Hepatocyte (in vitro differentiated cells): ENCODE results near the gene SRGAP2. TPM values are rescaled to one million over a fixed set of nuclear protein-coding genes. Genes with fewer than 3 reads are reported as not detected.
A peak's percentile ranks its signal among the peaks of the same experiment; 100 is the strongest.
"Not testable (repeated sequence)": the region's sequence is repeated elsewhere in the genome, so short reads cannot be mapped to it uniquely, and the experiment has no call there.

Source experiments
- DNase-seq: peaks from one replicate; pipeline ENCODE4 v3.0.0-alpha.2; 2016; ENCODE audit warnings: low spot score
- H2AFZ ChIP-seq: fragments of 200-600 bp; sonication (generic); 2 replicates; pipeline ENCODE4 v1.6.0; 2016; ENCODE audit warnings: antibody characterized with exemption, mild to moderate bottlenecking
- H3K27ac ChIP-seq: fragments of 200-600 bp; sonication (generic); 2 replicates; pipeline ENCODE4 v1.5.1; 2016; ENCODE audit warnings: mild to moderate bottlenecking
- H3K27me3 ChIP-seq: fragments of 200-600 bp; sonication (generic); 2 replicates; pipeline ENCODE4 v1.6.1; 2016
- H3K36me3 ChIP-seq: fragments of 200-600 bp; sonication (generic); replicated peaks from 2 replicates; pipeline ENCODE4 v1.5.1; 2016; ENCODE audit warnings: low read depth; ENCODE audit not compliant: insufficient read depth
- H3K4me1 ChIP-seq: fragments of 200-600 bp; sonication (generic); 2 replicates; pipeline ENCODE4 v1.5.1; 2016; ENCODE audit warnings: mild to moderate bottlenecking, moderate library complexity; ENCODE audit not compliant: insufficient read depth
- H3K4me2 ChIP-seq: fragments of 200-600 bp; sonication (generic); 2 replicates; pipeline ENCODE4 v1.6.0; 2016
- H3K4me3 ChIP-seq: fragments of 200-600 bp; sonication (generic); 2 replicates; pipeline ENCODE4 v1.5.1; 2016; ENCODE audit warnings: mild to moderate bottlenecking
- H3K79me2 ChIP-seq: fragments of 200-600 bp; sonication (generic); 2 replicates; pipeline ENCODE4 v1.6.0; 2017; ENCODE audit warnings: mild to moderate bottlenecking
- H3K9me2 ChIP-seq: fragments of 200-600 bp; sonication (generic); replicated peaks from 2 replicates; pipeline ENCODE4 v1.6.0; 2017; ENCODE audit warnings: mild to moderate bottlenecking; ENCODE audit not compliant: insufficient read depth
- H3K9me3 ChIP-seq: fragments of 200-600 bp; sonication (generic); 2 replicates; pipeline ENCODE4 v1.5.1; 2016; ENCODE audit warnings: low read depth, mild to moderate bottlenecking
- H4K20me1 ChIP-seq: fragments of 200-600 bp; sonication (generic); 2 replicates; pipeline ENCODE4 v1.6.0; 2016; ENCODE audit warnings: mild to moderate bottlenecking; ENCODE audit not compliant: insufficient read depth, poor library complexity, severe bottlenecking
- WGBS: methylation state at CpG from one replicate; pipeline ENCODE4 v1.1.6; 2016; ENCODE audit warnings: low lambda C conversion rate; ENCODE audit errors: missing lambda C conversion rate; 5-methylcytosine and 5-hydroxymethylcytosine counted together
- polyA plus RNA-seq: library from polyadenylated mRNA; unstranded; fragments of >200 nt; fragmentation: Nextera tagmentation; extraction: Ambion mirVana; gene quantifications from 2 replicates; pipeline ENCODE4 v1.2.1, GENCODE V29; 2016
- total RNA-seq: library from RNA; depleted of rRNA; stranded (reverse); fragments of >200 nt; gene quantifications from 2 replicates; pipeline ENCODE4 v1.2.3, GENCODE V29; 2014

Gene SRGAP2
- total and polyA plus RNA-seq, 2 experiments from 2014 or later, result 16.3 to 23.7 TPM

DNA sequence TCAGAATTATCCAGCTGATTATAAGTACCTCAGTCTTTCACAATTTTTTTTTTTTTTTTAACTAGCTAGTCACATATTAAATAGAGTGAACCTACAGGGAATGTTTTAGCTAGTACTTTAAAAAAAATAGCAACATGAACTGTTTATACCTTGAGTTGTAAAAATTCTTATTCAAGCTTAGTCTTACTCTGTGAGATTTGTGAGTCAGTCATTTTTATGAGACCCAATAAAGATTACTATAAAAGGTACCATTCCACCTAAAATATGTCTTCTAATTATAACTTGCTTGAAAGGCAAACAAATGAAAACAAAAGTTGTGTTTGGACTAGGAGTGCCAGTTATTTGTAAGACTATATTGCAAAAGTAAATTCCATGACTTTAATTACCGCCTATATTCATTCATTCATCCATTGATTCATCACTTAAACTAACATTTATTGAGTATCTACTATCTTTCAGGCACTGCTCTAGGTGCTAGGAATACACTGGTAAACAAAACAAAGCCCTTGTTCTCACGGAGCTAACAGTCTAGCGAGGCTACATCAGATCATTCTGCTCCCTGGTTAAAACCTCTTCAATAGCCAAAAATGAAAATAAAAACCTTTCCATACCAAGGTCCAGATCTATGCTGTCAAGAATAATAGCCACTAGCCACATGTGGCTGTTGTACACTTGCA lies 6.5 kb upstream of the SRGAP2 start:
- not testable (repeated sequence) for H3K79me2 ChIP-seq, H4K20me1 ChIP-seq
- WGBS, result 66% methylated on average over 3 of the region's 3 CpGs

GRCh38 chr1:206202789-206203363 lies 465 bp upstream of the SRGAP2 start, which contains the start of gene FAM72A:
Gene FAM72A, minus strand, starts transcription at chr1:206202839. Its CDS starts 814 bp downstream, at chr1:206202025.
- Histone ChIP-seq H3K4me2 (peak within 1 kb of the TSS; percentile 67), H3K27ac (peak within 1 kb of the TSS; percentile 80)
- WGBS, result 2% methylated on average over 21 of the region's 36 CpGs
- not testable (repeated sequence) for H2AFZ ChIP-seq, H3K4me3 ChIP-seq, H3K27me3 ChIP-seq, H3K9me3 ChIP-seq, H3K36me3 ChIP-seq, H3K79me2 ChIP-seq, H3K9me2 ChIP-seq, H4K20me1 ChIP-seq, H3K4me1 ChIP-seq
- DNase-seq, result peak; percentile 97

More for the DNA sequence above, 6.5 kb upstream of the SRGAP2 start:
- H3K9me3 ChIP-seq, H3K27me3 ChIP-seq, H3K4me2 ChIP-seq, H3K9me2 ChIP-seq, H3K4me1 ChIP-seq, DNase-seq, H3K36me3 ChIP-seq, H3K27ac ChIP-seq, H3K4me3 ChIP-seq, H2AFZ ChIP-seq: not testable (repeated sequence)

DNA sequence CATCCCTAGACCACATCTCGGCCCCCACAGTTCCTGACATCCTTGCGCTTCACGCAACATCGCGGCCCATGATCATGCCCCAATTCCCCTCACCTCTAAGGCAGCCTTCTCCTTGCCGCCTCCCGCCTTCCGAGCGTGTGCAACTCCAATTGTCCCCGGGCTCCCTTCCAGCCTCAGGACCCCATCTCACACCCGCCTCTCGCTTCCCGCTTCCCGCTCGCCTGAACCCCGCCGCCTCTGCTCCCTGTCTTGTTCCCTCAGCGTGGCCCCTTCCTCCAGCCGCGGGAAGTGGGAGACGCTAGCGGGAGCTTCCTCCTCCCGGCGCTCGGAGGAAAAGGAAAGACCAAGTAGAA lies 794 bp downstream of the SRGAP2 start:
- H3K27me3 ChIP-seq, DNase-seq, H4K20me1 ChIP-seq, H2AFZ ChIP-seq, H3K4me1 ChIP-seq, H3K27ac ChIP-seq, H3K36me3 ChIP-seq, H3K9me2 ChIP-seq, H3K79me2 ChIP-seq, H3K9me3 ChIP-seq, H3K4me3 ChIP-seq: not testable (repeated sequence)
- peak overlapping the region; percentile 69 for H3K4me2 ChIP-seq
- WGBS, result no CpG with 5 or more reads among the region's 25 CpGs

- not testable (repeated sequence) for H4K20me1 ChIP-seq, H3K9me2 ChIP-seq, H3K27ac ChIP-seq, H3K27me3 ChIP-seq, H3K36me3 ChIP-seq, H2AFZ ChIP-seq, H3K9me3 ChIP-seq, H3K4me3 ChIP-seq, H3K79me2 ChIP-seq, H3K4me1 ChIP-seq
- peak overlapping the region; percentile 81 for H3K4me2 ChIP-seq
- peak; percentile 6 for DNase-seq
- WGBS, result 7% methylated on average over 3 of the region's 25 CpGs
Observed at GRCh38 chr1:206204871-206205270, 1.5 kb downstream of the SRGAP2 start.

- not testable (repeated sequence) for H3K36me3 ChIP-seq, H3K9me2 ChIP-seq, H4K20me1 ChIP-seq, H3K27ac ChIP-seq, DNase-seq, H3K27me3 ChIP-seq, H3K4me1 ChIP-seq, H2AFZ ChIP-seq, H3K4me3 ChIP-seq, H3K9me3 ChIP-seq, H3K79me2 ChIP-seq
- peak overlapping the region; percentile 68 for H3K4me2 ChIP-seq
- WGBS, result 7% methylated on average over 3 of the region's 31 CpGs
Observed at GRCh38 chr1:206205569-206205968, 2.2 kb downstream of the SRGAP2 start.

- H3K4me1 ChIP-seq, DNase-seq, H3K27ac ChIP-seq, H3K9me2 ChIP-seq, H3K36me3 ChIP-seq, H4K20me1 ChIP-seq, H3K79me2 ChIP-seq, H3K4me3 ChIP-seq, H3K9me3 ChIP-seq, H2AFZ ChIP-seq, H3K27me3 ChIP-seq, H3K4me2 ChIP-seq: not testable (repeated sequence)
- no CpG with 5 or more reads among the region's 1 CpG for WGBS
Observed at GRCh38 chr1:206210802-206211201, 7.5 kb downstream of the SRGAP2 start.

DNA sequence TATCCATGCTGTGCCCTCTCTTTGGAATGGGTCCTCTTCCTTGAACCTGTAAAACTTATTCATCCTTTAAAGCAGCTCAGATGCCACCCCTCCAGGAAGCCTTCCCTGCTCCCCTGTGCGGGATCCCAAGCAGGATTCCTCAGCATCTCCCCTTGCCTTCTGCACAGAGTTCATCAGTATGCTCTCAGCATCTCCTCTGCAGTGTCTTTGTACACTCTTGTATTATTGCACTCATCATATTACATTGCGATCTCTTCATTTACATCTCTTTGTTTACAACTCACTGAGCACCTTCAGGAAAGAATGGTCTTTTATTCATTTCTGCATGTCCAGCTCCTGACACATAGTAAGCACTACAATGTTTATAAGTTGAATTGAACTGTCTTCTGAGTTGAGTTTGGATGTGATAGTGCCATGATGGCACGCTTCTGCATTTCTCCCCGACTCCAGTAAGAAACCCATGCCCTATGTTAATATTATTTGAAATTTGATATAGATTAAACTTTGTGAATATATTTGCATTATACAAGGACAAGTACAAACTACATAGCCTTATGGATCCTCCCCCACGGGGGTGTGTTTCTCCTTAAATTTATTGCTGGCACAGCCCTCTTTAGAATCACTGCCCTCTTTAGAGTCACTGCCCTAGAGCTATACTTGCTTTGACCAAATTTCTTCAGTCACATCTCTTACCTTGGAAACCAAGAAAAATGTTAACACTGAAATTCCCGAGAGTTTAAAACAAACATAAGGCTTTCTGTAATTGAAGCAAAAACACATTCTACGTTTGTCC lies 12.5 kb downstream of the SRGAP2 start:
- H3K9me3 ChIP-seq, H3K4me2 ChIP-seq, H4K20me1 ChIP-seq, DNase-seq, H2AFZ ChIP-seq, H3K27me3 ChIP-seq, H3K79me2 ChIP-seq, H3K4me1 ChIP-seq, H3K4me3 ChIP-seq, H3K27ac ChIP-seq, H3K36me3 ChIP-seq, H3K9me2 ChIP-seq: not testable (repeated sequence)
- WGBS, result 75% methylated on average over 4 of the region's 7 CpGs

DNA sequence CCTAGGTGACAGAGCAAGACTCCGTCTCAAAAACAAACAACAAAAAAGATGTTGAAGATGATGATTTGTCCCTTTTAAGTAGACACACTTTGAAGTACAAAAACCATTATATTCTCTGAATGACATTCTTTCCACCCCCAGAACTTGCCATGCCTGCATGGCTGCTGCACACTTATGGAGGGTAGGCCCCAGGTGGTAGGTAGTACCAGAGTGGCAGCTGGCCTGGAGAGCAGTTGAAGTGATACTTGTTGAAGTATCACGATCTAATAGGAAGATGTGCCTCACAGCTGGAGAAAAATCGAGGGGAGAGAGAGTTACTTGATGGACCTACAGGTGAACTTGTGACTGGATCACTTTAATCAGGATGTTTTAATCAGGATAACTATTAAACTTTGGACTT lies 14.9 kb downstream of the SRGAP2 start:
- not testable (repeated sequence) for H3K36me3 ChIP-seq, H3K9me2 ChIP-seq, H4K20me1 ChIP-seq, H3K4me1 ChIP-seq, H3K27ac ChIP-seq, H3K27me3 ChIP-seq, H2AFZ ChIP-seq, H3K79me2 ChIP-seq, H3K9me3 ChIP-seq, DNase-seq, H3K4me2 ChIP-seq, H3K4me3 ChIP-seq
- 100% methylated on average over 2 of the region's 3 CpGs for WGBS

- WGBS, result no CpG with 5 or more reads among the region's 2 CpGs
- not testable (repeated sequence) for H2AFZ ChIP-seq, H4K20me1 ChIP-seq, H3K27ac ChIP-seq, H3K4me3 ChIP-seq, H3K4me2 ChIP-seq, H3K79me2 ChIP-seq, H3K36me3 ChIP-seq, H3K9me3 ChIP-seq, H3K4me1 ChIP-seq, H3K27me3 ChIP-seq, DNase-seq, H3K9me2 ChIP-seq
Observed at GRCh38 chr1:206218765-206219164, 15.4 kb downstream of the SRGAP2 start.
